Peyer's patch (tissue), 4 donors: Measurements from ENCODE around the gene HYAL2. TPM values are rescaled to one million over a fixed set of nuclear protein-coding genes. Genes with fewer than 3 reads are reported as not detected.
"Not testable (repeated sequence)": the region's sequence is repeated elsewhere in the genome, so short reads cannot be mapped to it uniquely, and the experiment has no call there.

Experiments used
- DNase-seq, 3 donors: peaks; one replicate each; pipeline ENCODE4 v3.0.0-alpha.2; 2017 to 2019
- H3K27ac ChIP-seq, 4 donors: fragments of 200-600 bp; sonication (generic); one replicate each; pipeline ENCODE4 v1.5.1; 2016 to 2019
- H3K27me3 ChIP-seq, 2 donors: fragments of 200-600 bp; sonication (generic); one replicate each; pipeline ENCODE4 v1.5.1; 2019
- H3K36me3 ChIP-seq, 3 donors: fragments of 200-600 bp; sonication (generic); one replicate each; pipeline ENCODE4 v1.5.1; 2016 to 2019
- H3K4me1 ChIP-seq, 4 donors: fragments of 200-600 bp; sonication (generic); one replicate each; pipeline ENCODE4 v1.5.1; 2016 to 2019
- H3K4me3 ChIP-seq, 4 donors: fragments of 200-600 bp; sonication (generic); 1 replicate in 3 of 4; 2 replicates in 1 of 4; pipeline ENCODE4 v1.5.1; 2016 to 2019; ENCODE audit warnings: mild to moderate bottlenecking in 1 of 4
- H3K9me3 ChIP-seq, 4 donors: fragments of 200-600 bp; sonication (generic); one replicate each; pipeline ENCODE4 v1.5.1; 2016 to 2019; ENCODE audit warnings: mild to moderate bottlenecking in 1 of 4
- CTCF ChIP-seq, 6 experiments: fragments of 450-650 bp in 4 of 6; fragments of 200-600 bp in 2 of 6; sonication (generic) in 1 of 6; IDR thresholded peaks; one replicate each; pipeline ENCODE4 v1.5.1; 2017 to 2019; ENCODE audit warnings: antibody characterized with exemption in 6 of 6, mild to moderate bottlenecking in 3 of 6, moderate library complexity in 1 of 6
- POLR2A ChIP-seq, 2 donors: fragments of 450-650 bp; IDR thresholded peaks; one replicate each; pipeline ENCODE4 v1.5.1; 2017; ENCODE audit warnings: antibody characterized with exemption in 2 of 2, mild to moderate bottlenecking in 2 of 2, moderate library complexity in 2 of 2
- total RNA-seq, 4 donors: library from RNA; depleted of rRNA; stranded (reverse); fragments of >200 nt; gene quantifications; one replicate each; pipeline ENCODE4 v1.1.0, GENCODE V29; 2016

HYAL2 gene
- total RNA-seq, 4 donors from 2014 or later, result 18.2 to 63.1 (median 39.9) TPM

- peak; percentile 84 to 94 (median 94) for DNase-seq
- Histone ChIP-seq H3K9me3 (no peaks in the 10 kb centered on the region), H3K27ac (peak overlapping the region in 1 of 4 donors; percentile 50), H3K4me1 (peaks cover 6 to 55% (median 18%) of the 10 kb centered on the region in 4 donors), H3K27me3 (no peaks in the 10 kb centered on the region), H3K36me3 (peaks cover 0 to 15% (median 0%) of the 10 kb centered on the region in 3 donors), H3K4me3 (peak overlapping the region; percentile 11 to 60 (median 29))
- TF ChIP-seq CTCF (IDR thresholded peaks at IDR 0.05) (peak; percentile 96 to 100 (median 98)), POLR2A (IDR thresholded peaks at IDR 0.05) (no peak)
Measured at GRCh38 chr3:50272911-50273688, 49.4 kb downstream of the HYAL2 start.

GRCh38 chr3:50272538-50272910, 50.0 kb downstream of the HYAL2 start:
- DNase-seq, H3K9me3 ChIP-seq, H3K27me3 ChIP-seq: not testable (repeated sequence)
- Histone ChIP-seq H3K4me3 (peak overlapping the region in 1 of 4 donors; percentile 24), H3K4me1 (peaks cover 12 to 61% (median 20%) of the 10 kb centered on the region in 4 donors), H3K27ac (peak overlapping the region in 2 of 4 donors; percentile 96 to 100), H3K36me3 (peaks cover 0 to 15% (median 0%) of the 10 kb centered on the region in 3 donors)

- Histone ChIP-seq H3K9me3 (no peaks in the 10 kb centered on the region), H3K4me1 (peaks cover 12 to 64% (median 20%) of the 10 kb centered on the region in 4 donors), H3K4me3 (peak overlapping the region in 2 of 4 donors; percentile 57 to 66), H3K27me3 (no peaks in the 10 kb centered on the region), H3K27ac (peak overlapping the region in 3 of 4 donors; percentile 92 to 100 (median 96)), H3K36me3 (peaks cover 0 to 11% (median 0%) of the 10 kb centered on the region in 3 donors)
- DNase-seq, result peak in 2 of 3 donors; percentile 86 to 87
- TF ChIP-seq CTCF (IDR thresholded peaks at IDR 0.05), result no peak
- TF ChIP-seq POLR2A (IDR thresholded peaks at IDR 0.05), result peak; percentile 84 to 94
Measured at GRCh38 chr3:50271314-50271936, 51.1 kb downstream of the HYAL2 start.

DNA sequence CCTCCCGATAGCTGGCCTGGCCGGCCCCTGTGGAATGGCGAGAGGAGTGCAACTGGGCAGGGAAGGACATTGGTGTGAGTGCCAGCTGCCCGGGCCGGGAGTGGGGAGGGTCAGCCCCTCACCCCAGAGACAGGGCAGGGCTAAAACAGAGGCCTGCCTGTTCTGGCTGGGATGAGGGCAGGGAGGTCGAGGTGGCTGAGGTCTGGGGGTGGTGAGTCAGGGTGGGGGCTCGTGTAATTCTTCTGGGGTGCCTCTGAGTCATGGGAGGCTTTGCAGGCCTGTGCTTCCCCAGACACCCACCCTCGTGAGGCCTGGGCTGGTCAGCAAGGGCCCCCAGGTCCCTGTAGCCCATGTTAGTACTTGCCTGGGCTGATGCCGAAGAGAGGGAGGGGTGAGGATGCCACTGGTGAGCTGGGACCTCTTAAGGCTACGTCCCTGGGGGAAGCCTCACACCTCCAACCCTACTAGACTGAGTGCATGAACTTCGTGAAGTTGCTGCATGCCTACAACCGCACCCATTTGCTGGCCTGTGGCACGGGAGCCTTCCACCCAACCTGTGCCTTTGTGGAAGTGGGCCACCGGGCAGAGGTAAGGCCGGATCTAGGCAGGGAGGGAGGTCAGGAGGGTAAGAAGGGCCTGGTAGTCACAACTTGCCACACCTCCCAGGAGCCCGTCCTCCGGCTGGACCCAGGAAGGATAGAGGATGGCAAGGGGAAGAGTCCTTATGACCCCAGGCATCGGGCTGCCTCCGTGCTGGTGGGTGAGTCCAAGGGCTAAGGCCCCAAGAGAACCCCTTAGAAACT, 51.9 kb downstream of the HYAL2 start:
- Histone ChIP-seq H3K4me1 (peaks cover 12 to 72% (median 17%) of the 10 kb centered on the region in 4 donors), H3K36me3 (peaks cover 0 to 5% (median 0%) of the 10 kb centered on the region in 3 donors), H3K27me3 (no peaks in the 10 kb centered on the region), H3K27ac (peak overlapping the region in 3 of 4 donors; percentile 92 to 100 (median 96)), H3K9me3 (no peaks in the 10 kb centered on the region), H3K4me3 (peak overlapping the region in 2 of 4 donors; percentile 57 to 66)
- TF ChIP-seq POLR2A (IDR thresholded peaks at IDR 0.05) (no peak), CTCF (IDR thresholded peaks at IDR 0.05) (no peak)
- no peak for DNase-seq

DNA sequence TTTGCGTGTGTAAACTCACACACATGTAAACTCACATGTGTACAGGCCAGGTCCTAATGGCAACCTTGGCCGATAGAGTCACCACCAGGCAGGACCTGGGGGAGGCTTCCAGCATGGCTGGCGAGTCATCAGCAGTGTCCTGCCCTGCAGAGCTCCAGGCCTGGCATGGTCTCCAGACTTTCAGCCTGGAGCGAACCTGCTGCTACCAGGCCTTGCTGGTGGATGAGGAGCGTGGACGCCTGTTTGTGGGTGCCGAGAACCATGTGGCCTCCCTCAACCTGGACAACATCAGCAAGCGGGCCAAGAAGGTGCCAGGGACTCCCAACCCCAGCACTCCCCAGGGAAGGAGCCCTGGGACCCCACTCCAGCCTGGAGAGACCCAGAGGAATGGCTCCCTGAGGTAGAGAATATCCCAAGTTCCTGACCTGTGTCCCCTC, 52.5 kb downstream of the HYAL2 start:
- Histone ChIP-seq H3K27me3 (no peaks in the 10 kb centered on the region), H3K36me3 (peaks cover 0 to 5% (median 0%) of the 10 kb centered on the region in 3 donors), H3K4me3 (peak overlapping the region in 2 of 4 donors; percentile 57 to 66), H3K4me1 (peaks cover 14 to 78% (median 16%) of the 10 kb centered on the region in 4 donors), H3K27ac (peak overlapping the region in 3 of 4 donors; percentile 92 to 100 (median 96)), H3K9me3 (no peaks in the 10 kb centered on the region)
- no peak for DNase-seq
- TF ChIP-seq POLR2A (IDR thresholded peaks at IDR 0.05), result no peak
- TF ChIP-seq CTCF (IDR thresholded peaks at IDR 0.05), result peak in 1 of 6 experiments; percentile 1
